K562 (cell line): ENCODE results near the gene ZDHHC14.

Source experiments
- CBX2 ChIP-seq: fragments of 200-600 bp; sonication (generic); IDR thresholded peaks from one replicate; pipeline ENCODE4 v1.6.1; 2012; ENCODE audit warnings: mild to moderate bottlenecking, low read length, inconsistent platforms; ENCODE audit not compliant: insufficient read depth, poor library complexity, severe bottlenecking
- EZH2 ChIP-seq: IDR thresholded peaks from 2 replicates; pipeline ENCODE4 v1.6.1; 2012; ENCODE audit warnings: low read depth, mild to moderate bottlenecking, inconsistent platforms, low read length, borderline replicate concordance
- ZNF184 ChIP-seq: sonication (generic); formaldehyde crosslinking; IDR thresholded peaks from 2 replicates; pipeline ENCODE4 v1.5.0; 2020; ENCODE audit warnings: missing genetic modification reagents
- ZSCAN29 ChIP-seq: fragments of 450-650 bp; IDR thresholded peaks from 2 replicates; pipeline ENCODE4 v1.6.1; 2017
- ZZZ3 ChIP-seq: fragments of 450-650 bp; IDR thresholded peaks from 2 replicates; pipeline ENCODE4 v1.6.1; 2016; ENCODE audit warnings: antibody characterized with exemption, mild to moderate bottlenecking, moderate library complexity

- TF ChIP-seq CBX2 (no peak), ZSCAN29 (no peak), ZNF184 (no peak), ZZZ3 (no peak), EZH2 (no peak)
Measured at GRCh38 chr6:157622427-157622826, 241.4 kb downstream of the ZDHHC14 start.
